ENCODE data around the gene NRXN3. TPM values are rescaled to one million over a fixed set of nuclear protein-coding genes. Genes with fewer than 3 reads are reported as not detected.

The NRXN3 gene
- polyA plus RNA-seq, 1 donor from 2014 or later, result 110 TPM

DNA sequence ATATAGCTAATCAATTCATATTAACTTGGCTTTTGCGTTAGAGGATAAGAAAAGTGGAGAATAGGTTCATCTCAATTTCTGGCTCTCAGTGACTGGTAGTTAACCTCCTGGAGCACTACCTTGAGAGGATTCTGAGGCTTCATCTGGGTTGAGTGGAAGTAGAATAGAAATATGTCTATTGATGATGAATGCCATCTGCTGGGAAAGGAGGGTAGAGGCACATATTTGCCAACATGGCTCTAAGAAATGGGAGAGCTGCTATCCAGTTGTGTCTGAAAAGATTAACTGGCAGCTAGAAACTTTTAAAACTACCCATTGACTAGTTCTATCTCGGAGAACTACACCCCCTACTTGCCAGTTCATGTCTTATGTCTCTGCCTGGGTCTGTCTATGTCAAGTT is 530.1 kb downstream of the NRXN3 start:
- H3F3A ChIP-seq (ENCODE audit: insufficient read depth, low read length, poor library complexity, severe bottlenecking), result peaks cover 2% of the 10 kb centered on the region
- H3K36me3 ChIP-seq (ENCODE audit: insufficient read depth, low read length), result no peaks in the 10 kb centered on the region
- TF ChIP-seq SMC3 (conservative IDR thresholded peaks at IDR 0.05; ENCODE audit: poor library complexity) (no peak), POLR2AphosphoS5 (IDR thresholded peaks at IDR 0.05) (no peak), MXI1 (conservative IDR thresholded peaks at IDR 0.05; ENCODE audit: poor library complexity, severe bottlenecking) (no peak), RAD21 (conservative IDR thresholded peaks at IDR 0.05) (no peak), EP300 (conservative IDR thresholded peaks at IDR 0.05; ENCODE audit: poor library complexity, severe bottlenecking) (no peak), TAF1 (IDR thresholded peaks at IDR 0.05; ENCODE audit: low read depth) (no peak), EZH2 (IDR thresholded peaks at IDR 0.05; ENCODE audit: borderline replicate concordance, insufficient read depth, low read length, poor library complexity, severe bottlenecking) (no peak)
- TF ChIP-seq, protein P1, sequence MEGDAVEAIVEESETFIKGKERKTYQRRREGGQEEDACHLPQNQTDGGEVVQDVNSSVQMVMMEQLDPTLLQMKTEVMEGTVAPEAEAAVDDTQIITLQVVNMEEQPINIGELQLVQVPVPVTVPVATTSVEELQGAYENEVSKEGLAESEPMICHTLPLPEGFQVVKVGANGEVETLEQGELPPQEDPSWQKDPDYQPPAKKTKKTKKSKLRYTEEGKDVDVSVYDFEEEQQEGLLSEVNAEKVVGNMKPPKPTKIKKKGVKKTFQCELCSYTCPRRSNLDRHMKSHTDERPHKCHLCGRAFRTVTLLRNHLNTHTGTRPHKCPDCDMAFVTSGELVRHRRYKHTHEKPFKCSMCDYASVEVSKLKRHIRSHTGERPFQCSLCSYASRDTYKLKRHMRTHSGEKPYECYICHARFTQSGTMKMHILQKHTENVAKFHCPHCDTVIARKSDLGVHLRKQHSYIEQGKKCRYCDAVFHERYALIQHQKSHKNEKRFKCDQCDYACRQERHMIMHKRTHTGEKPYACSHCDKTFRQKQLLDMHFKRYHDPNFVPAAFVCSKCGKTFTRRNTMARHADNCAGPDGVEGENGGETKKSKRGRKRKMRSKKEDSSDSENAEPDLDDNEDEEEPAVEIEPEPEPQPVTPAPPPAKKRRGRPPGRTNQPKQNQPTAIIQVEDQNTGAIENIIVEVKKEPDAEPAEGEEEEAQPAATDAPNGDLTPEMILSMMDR (IDR thresholded peaks at IDR 0.05; ENCODE audit: poor library complexity, severe bottlenecking), result peak; percentile 13
- TF ChIP-seq, protein P2, sequence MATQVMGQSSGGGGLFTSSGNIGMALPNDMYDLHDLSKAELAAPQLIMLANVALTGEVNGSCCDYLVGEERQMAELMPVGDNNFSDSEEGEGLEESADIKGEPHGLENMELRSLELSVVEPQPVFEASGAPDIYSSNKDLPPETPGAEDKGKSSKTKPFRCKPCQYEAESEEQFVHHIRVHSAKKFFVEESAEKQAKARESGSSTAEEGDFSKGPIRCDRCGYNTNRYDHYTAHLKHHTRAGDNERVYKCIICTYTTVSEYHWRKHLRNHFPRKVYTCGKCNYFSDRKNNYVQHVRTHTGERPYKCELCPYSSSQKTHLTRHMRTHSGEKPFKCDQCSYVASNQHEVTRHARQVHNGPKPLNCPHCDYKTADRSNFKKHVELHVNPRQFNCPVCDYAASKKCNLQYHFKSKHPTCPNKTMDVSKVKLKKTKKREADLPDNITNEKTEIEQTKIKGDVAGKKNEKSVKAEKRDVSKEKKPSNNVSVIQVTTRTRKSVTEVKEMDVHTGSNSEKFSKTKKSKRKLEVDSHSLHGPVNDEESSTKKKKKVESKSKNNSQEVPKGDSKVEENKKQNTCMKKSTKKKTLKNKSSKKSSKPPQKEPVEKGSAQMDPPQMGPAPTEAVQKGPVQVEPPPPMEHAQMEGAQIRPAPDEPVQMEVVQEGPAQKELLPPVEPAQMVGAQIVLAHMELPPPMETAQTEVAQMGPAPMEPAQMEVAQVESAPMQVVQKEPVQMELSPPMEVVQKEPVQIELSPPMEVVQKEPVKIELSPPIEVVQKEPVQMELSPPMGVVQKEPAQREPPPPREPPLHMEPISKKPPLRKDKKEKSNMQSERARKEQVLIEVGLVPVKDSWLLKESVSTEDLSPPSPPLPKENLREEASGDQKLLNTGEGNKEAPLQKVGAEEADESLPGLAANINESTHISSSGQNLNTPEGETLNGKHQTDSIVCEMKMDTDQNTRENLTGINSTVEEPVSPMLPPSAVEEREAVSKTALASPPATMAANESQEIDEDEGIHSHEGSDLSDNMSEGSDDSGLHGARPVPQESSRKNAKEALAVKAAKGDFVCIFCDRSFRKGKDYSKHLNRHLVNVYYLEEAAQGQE (IDR thresholded peaks at IDR 0.05; ENCODE audit: borderline replicate concordance), result no peak
- no peaks in the 10 kb centered on the region for H3K9me2 ChIP-seq (ENCODE audit: insufficient read depth, low read length)
- no peaks in the 10 kb centered on the region for H3K79me2 ChIP-seq (replicated peaks; ENCODE audit: insufficient read depth, low read length)
- no peaks in the 10 kb centered on the region for H3K27me3 ChIP-seq (ENCODE audit: insufficient read depth, low read depth, low read length)
- H4K20me1 ChIP-seq (ENCODE audit: insufficient read depth), result no peaks in the 10 kb centered on the region
- no peak overlapping the region for H3K27ac ChIP-seq (ENCODE audit: low read length)
- no peak overlapping the region for H3K4me3 ChIP-seq (ENCODE audit: low read length)
- no peak overlapping the region for H3K9ac ChIP-seq (ENCODE audit: low read length)
- H3K4me2 ChIP-seq (ENCODE audit: low read length), result no peak overlapping the region
- no peak overlapping the region for H2AFZ ChIP-seq (ENCODE audit: low read depth, low read length)
- H3K9me3 ChIP-seq (ENCODE audit: low read length), result no peaks in the 10 kb centered on the region

DNA sequence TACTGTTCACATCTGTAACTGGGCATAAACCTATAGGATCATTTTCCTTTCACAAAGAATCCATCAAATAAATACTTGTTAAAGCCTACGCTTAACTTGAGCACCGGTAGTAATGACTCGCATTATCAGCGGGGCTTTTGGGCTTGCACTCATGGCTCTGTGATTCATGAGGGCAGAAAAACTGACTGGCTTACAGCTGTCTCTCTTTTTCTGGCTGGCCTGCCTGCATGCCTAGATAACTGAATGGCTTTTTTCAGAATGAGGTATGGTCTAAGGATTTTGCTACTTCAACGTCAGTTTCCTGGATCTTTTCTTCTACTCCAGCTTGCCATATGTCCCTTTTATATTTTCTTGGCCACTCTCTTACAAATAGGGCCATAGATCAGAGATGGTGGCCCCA is 531.1 kb downstream of the NRXN3 start:
- TF ChIP-seq, protein P2 (IDR thresholded peaks at IDR 0.05; ENCODE audit: borderline replicate concordance), result no peak
- TF ChIP-seq MXI1 (conservative IDR thresholded peaks at IDR 0.05; ENCODE audit: poor library complexity, severe bottlenecking) (no peak), EP300 (conservative IDR thresholded peaks at IDR 0.05; ENCODE audit: poor library complexity, severe bottlenecking) (no peak), POLR2AphosphoS5 (IDR thresholded peaks at IDR 0.05) (no peak), TAF1 (IDR thresholded peaks at IDR 0.05; ENCODE audit: low read depth) (no peak), EZH2 (IDR thresholded peaks at IDR 0.05; ENCODE audit: borderline replicate concordance, insufficient read depth, low read length, poor library complexity, severe bottlenecking) (no peak), SMC3 (conservative IDR thresholded peaks at IDR 0.05; ENCODE audit: poor library complexity) (no peak), RAD21 (conservative IDR thresholded peaks at IDR 0.05) (no peak)
- TF ChIP-seq, protein P1 (IDR thresholded peaks at IDR 0.05; ENCODE audit: poor library complexity, severe bottlenecking), result no peak
- Histone ChIP-seq H3F3A (ENCODE audit: insufficient read depth, low read length, poor library complexity, severe bottlenecking) (peaks cover 4% of the 10 kb centered on the region), H4K20me1 (ENCODE audit: insufficient read depth) (no peaks in the 10 kb centered on the region), H3K27me3 (ENCODE audit: insufficient read depth, low read depth, low read length) (no peaks in the 10 kb centered on the region), H3K9me2 (ENCODE audit: insufficient read depth, low read length) (no peaks in the 10 kb centered on the region), H3K27ac (ENCODE audit: low read length) (no peak overlapping the region), H3K36me3 (ENCODE audit: insufficient read depth, low read length) (no peaks in the 10 kb centered on the region), H2AFZ (ENCODE audit: low read depth, low read length) (no peak overlapping the region), H3K4me2 (ENCODE audit: low read length) (no peak overlapping the region), H3K9ac (ENCODE audit: low read length) (no peak overlapping the region), H3K4me3 (ENCODE audit: low read length) (no peak overlapping the region), H3K9me3 (ENCODE audit: low read length) (no peaks in the 10 kb centered on the region), H3K79me2 (replicated peaks; ENCODE audit: insufficient read depth, low read length) (no peaks in the 10 kb centered on the region)
